WTC11 (cell line): ENCODE measurements around the gene DTNA. TPM values are rescaled to one million over a fixed set of nuclear protein-coding genes. Genes with fewer than 3 reads are reported as not detected.

Experiments
- ATAC-seq: fragments of 200-7000 bp; cut with Tn5 transposase; 2 replicates; pipeline ENCODE4 v1.10.0; 2021; ENCODE audit warnings: mild to moderate bottlenecking, moderate library complexity
- CTCF ChIA-PET: fragments of 300-600 bp; sonication (Branson Sonifier 250); formaldehyde crosslinking; loops from one replicate; lab custom pipeline; 2021; ENCODE audit warnings: antibody characterized with exemption; lab: Charles Lee
- POLR2A ChIA-PET: fragments of 350-600 bp; sonication (Branson Sonifier 250); formaldehyde crosslinking; loops from one replicate; lab custom pipeline; 2021; ENCODE audit warnings: antibody characterized with exemption; lab: Charles Lee
- DNase-seq: peaks from one replicate; pipeline ENCODE4 v3.0.0; 2021; ENCODE audit warnings: low spot score
- H3K27ac Mint-ChIP-seq: 2 replicates; pipeline ENCODE4 v1.8.0; 2021; ENCODE audit warnings: mixed read lengths
- H3K27me3 Mint-ChIP-seq: 2 replicates; pipeline ENCODE4 v1.8.0; 2021; ENCODE audit warnings: low read depth, mild to moderate bottlenecking, moderate library complexity, mixed read lengths
- H3K36me3 Mint-ChIP-seq: 2 replicates; pipeline ENCODE4 v1.8.0; 2021; ENCODE audit warnings: mixed read lengths
- H3K4me1 Mint-ChIP-seq: 2 replicates; pipeline ENCODE4 v1.8.0; 2022; ENCODE audit warnings: mixed read lengths
- H3K4me3 Mint-ChIP-seq: 2 replicates; pipeline ENCODE4 v1.8.0; 2021; ENCODE audit warnings: mild to moderate bottlenecking, moderate library complexity, mixed read lengths
- H3K9me3 Mint-ChIP-seq: 2 replicates; pipeline ENCODE4 v1.8.0; 2021; ENCODE audit warnings: mixed read lengths
- CBFB ChIP-seq: sonication (generic); formaldehyde crosslinking; IDR thresholded peaks from 2 replicates; pipeline ENCODE4 v1.8.1; 2022; ENCODE audit warnings: mild to moderate bottlenecking, low read depth, missing genetic modification reagents
- CREM ChIP-seq: sonication (generic); formaldehyde crosslinking; IDR thresholded peaks from 2 replicates; pipeline ENCODE4 v1.8.1; 2022; ENCODE audit warnings: mild to moderate bottlenecking, missing genetic modification reagents, moderate library complexity
- E2F4 ChIP-seq: sonication (generic); formaldehyde crosslinking; IDR thresholded peaks from 2 replicates; pipeline ENCODE4 v1.8.1; 2022; ENCODE audit warnings: low read depth, mild to moderate bottlenecking, moderate library complexity, missing genetic modification reagents, borderline replicate concordance
- EMX1 ChIP-seq: fragments of 250-450 bp; sonication (Bioruptor Pico); IDR thresholded peaks from 2 replicates; pipeline ENCODE4 v1.8.0; 2021; ENCODE audit warnings: mild to moderate bottlenecking
- ETV6 ChIP-seq: sonication (generic); formaldehyde crosslinking; IDR thresholded peaks from 2 replicates; pipeline ENCODE4 v1.8.1; 2022; ENCODE audit warnings: mild to moderate bottlenecking, missing genetic modification reagents
- FOXP4 ChIP-seq: sonication (generic); formaldehyde crosslinking; IDR thresholded peaks from 2 replicates; pipeline ENCODE4 v1.8.0; 2022; ENCODE audit warnings: mild to moderate bottlenecking, missing genetic modification reagents
- GRHL2 ChIP-seq: fragments of 250-450 bp; sonication (Bioruptor Pico); IDR thresholded peaks from 2 replicates; pipeline ENCODE4 v1.8.0; 2022; ENCODE audit warnings: mild to moderate bottlenecking, moderate library complexity; ENCODE audit not compliant: insufficient replicate concordance, severe bottlenecking
- KAT7 ChIP-seq: sonication (generic); formaldehyde crosslinking; IDR thresholded peaks from 2 replicates; pipeline ENCODE4 v1.8.1; 2023; ENCODE audit warnings: missing genetic modification reagents, mild to moderate bottlenecking, borderline replicate concordance
- NFATC4 ChIP-seq: fragments of 250-450 bp; sonication (Bioruptor Pico); IDR thresholded peaks from 2 replicates; pipeline ENCODE4 v1.9.0; 2021; ENCODE audit warnings: mild to moderate bottlenecking
- NR1H2 ChIP-seq: sonication (generic); formaldehyde crosslinking; IDR thresholded peaks from 2 replicates; pipeline ENCODE4 v1.9.0; 2021; ENCODE audit warnings: mild to moderate bottlenecking, moderate library complexity, missing genetic modification reagents
- NR2C2 ChIP-seq: sonication (generic); formaldehyde crosslinking; IDR thresholded peaks from 2 replicates; pipeline ENCODE4 v1.8.0; 2022; ENCODE audit warnings: mild to moderate bottlenecking, missing genetic modification reagents
- OVOL2 ChIP-seq: fragments of 250-450 bp; sonication (Bioruptor Pico); IDR thresholded peaks from 2 replicates; pipeline ENCODE4 v1.9.0; 2021; ENCODE audit warnings: mild to moderate bottlenecking, borderline replicate concordance
- SMAD3 ChIP-seq: sonication (generic); formaldehyde crosslinking; IDR thresholded peaks from 2 replicates; pipeline ENCODE4 v1.8.0; 2022; ENCODE audit warnings: missing genetic modification reagents, mild to moderate bottlenecking, borderline replicate concordance
- SOX15 ChIP-seq: fragments of 250-450 bp; sonication (Bioruptor Pico); IDR thresholded peaks from 2 replicates; pipeline ENCODE4 v1.9.0; 2021; ENCODE audit warnings: mild to moderate bottlenecking
- TCF7 ChIP-seq: sonication (generic); formaldehyde crosslinking; IDR thresholded peaks from 2 replicates; pipeline ENCODE4 v1.8.0; 2022; ENCODE audit warnings: mild to moderate bottlenecking, low read depth, missing genetic modification reagents, moderate library complexity
- TEAD4 ChIP-seq: sonication (generic); formaldehyde crosslinking; IDR thresholded peaks from 2 replicates; pipeline ENCODE4 v1.8.0; 2022; ENCODE audit warnings: mild to moderate bottlenecking, missing genetic modification reagents
- ZNF232 ChIP-seq: sonication (generic); formaldehyde crosslinking; IDR thresholded peaks from 2 replicates; pipeline ENCODE4 v1.8.0; 2022; ENCODE audit warnings: mild to moderate bottlenecking, missing genetic modification reagents
- ZNF281 ChIP-seq: sonication (generic); formaldehyde crosslinking; IDR thresholded peaks from 2 replicates; pipeline ENCODE4 v1.8.0; 2023; ENCODE audit warnings: mild to moderate bottlenecking, missing genetic modification reagents
- ZNF317 ChIP-seq: sonication (generic); formaldehyde crosslinking; IDR thresholded peaks from 2 replicates; pipeline ENCODE4 v1.8.1; 2023; ENCODE audit warnings: low read depth, mild to moderate bottlenecking, moderate library complexity, missing genetic modification reagents, borderline replicate concordance
- ZNF416 ChIP-seq: fragments of 250-450 bp; sonication (Bioruptor Pico); IDR thresholded peaks from 2 replicates; pipeline ENCODE4 v1.9.0; 2021; ENCODE audit warnings: mild to moderate bottlenecking, inconsistent platforms
- ZNF425 ChIP-seq: fragments of 250-450 bp; sonication (Bioruptor Pico); conservative IDR thresholded peaks from 2 replicates; pipeline ENCODE4 v1.9.0; 2021; ENCODE audit warnings: mild to moderate bottlenecking
- ZSCAN18 ChIP-seq: fragments of 250-450 bp; sonication (Bioruptor Pico); IDR thresholded peaks from 2 replicates; pipeline ENCODE4 v2.1.2; 2022; ENCODE audit warnings: mild to moderate bottlenecking, moderate library complexity
- total RNA-seq: library from RNA; stranded (reverse); gene quantifications from 3 replicates; pipeline ENCODE4 v1.2.3, GENCODE V29; 2021

The DTNA gene
- total RNA-seq, 1 experiment from 2014 or later: 16.1 TPM

- TF ChIP-seq TCF7 (CRISPR knock-in tag) (no peak), ZNF416 (CRISPR knock-in tag) (no peak), GRHL2 (CRISPR knock-in tag) (no peak), ETV6 (CRISPR knock-in tag) (no peak), FOXP4 (CRISPR knock-in tag) (no peak), TEAD4 (CRISPR knock-in tag) (no peak), ZSCAN18 (no peak), EMX1 (CRISPR knock-in tag) (no peak), E2F4 (CRISPR knock-in tag) (no peak)
Observed at GRCh38 chr18:34738175-34738894, 28.2 kb downstream of the DTNA start (continued).

GRCh38 chr18:34740101-34740500, 30.0 kb downstream of the DTNA start:
- no peak for DNase-seq
- no peaks in the 10 kb centered on the region for H3K27me3 Mint-ChIP-seq
- CTCF ChIA-PET: no interaction called here

More at GRCh38 chr18:34740101-34740500, 30.0 kb downstream of the DTNA start:
- TF ChIP-seq E2F4 (CRISPR knock-in tag) (no peak), SMAD3 (no peak), ZNF317 (no peak), ZNF232 (CRISPR knock-in tag) (no peak), SOX15 (CRISPR knock-in tag) (no peak), NFATC4 (CRISPR knock-in tag) (no peak), CREM (CRISPR knock-in tag) (no peak), ZNF281 (CRISPR knock-in tag) (no peak), NR1H2 (CRISPR knock-in tag) (no peak), OVOL2 (CRISPR knock-in tag) (no peak), KAT7 (CRISPR knock-in tag) (no peak), ZNF425 (CRISPR knock-in tag) (no peak), CBFB (CRISPR knock-in tag) (no peak), NR2C2 (CRISPR knock-in tag) (no peak)
- no peak for ATAC-seq
- no peaks in the 10 kb centered on the region for H3K36me3 Mint-ChIP-seq
- POLR2A ChIA-PET: no interaction called here
- H3K4me1 Mint-ChIP-seq: peaks cover 16% of the 10 kb centered on the region
- no peak overlapping the region for H3K27ac Mint-ChIP-seq
- H3K4me3 Mint-ChIP-seq: no peak overlapping the region
- no peaks in the 10 kb centered on the region for H3K9me3 Mint-ChIP-seq
